SU-DHL-6 (cell line): ENCODE results near the gene NUFIP1.

Experiments used
- CTCF ChIP-seq: fragments of 200-600 bp; sonication (generic); IDR thresholded peaks from one replicate; pipeline ENCODE4 v1.5.1; 2017; ENCODE audit warnings: antibody characterized with exemption, mild to moderate bottlenecking, low read length, moderate library complexity; ENCODE audit not compliant: insufficient read depth, poor library complexity, severe bottlenecking
- EZH2phosphoT487 ChIP-seq: fragments of 200-600 bp; sonication (generic), shearing (Covaris generic); conservative IDR thresholded peaks from 2 replicates; pipeline ENCODE4 v1.6.1; 2018; ENCODE audit warnings: mild to moderate bottlenecking, antibody characterized with exemption, low read length, moderate library complexity, mixed read lengths

DNA sequence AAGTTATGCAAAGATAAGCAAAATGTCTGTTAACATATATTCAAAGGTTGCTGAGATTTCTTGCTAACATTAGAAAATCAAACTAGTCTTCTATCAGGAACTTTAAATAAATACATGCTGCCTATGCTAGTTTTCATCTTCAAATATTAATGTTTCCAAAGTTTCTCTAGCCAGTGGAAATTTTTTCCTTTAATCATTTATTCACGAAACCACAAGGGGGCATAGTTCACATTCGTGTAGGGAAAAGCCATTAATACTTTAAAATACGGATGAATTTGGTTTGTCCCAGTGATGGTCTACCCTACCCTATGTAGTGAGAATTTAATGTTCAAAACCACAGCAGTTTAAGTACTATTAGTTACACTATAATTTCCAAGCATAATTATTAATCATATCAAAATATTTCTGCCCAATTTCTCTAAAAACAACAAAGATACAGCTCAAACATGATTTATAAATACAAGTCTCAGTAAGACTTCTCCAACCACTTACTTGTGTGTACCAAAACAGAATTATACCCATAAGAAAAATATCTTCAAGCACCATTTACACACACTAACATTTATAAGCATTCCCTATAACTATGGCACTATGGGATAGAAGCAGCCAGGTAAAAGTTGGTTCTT is 16.2 kb downstream of the NUFIP1 start:
- TF ChIP-seq CTCF (peak; percentile 52), EZH2phosphoT487 (no peak)
